Activated B cell treated with CpG ODN at 0.5 μM for 24 hours (primary cell): Measurements from ENCODE around the gene NRXN3. TPM values are rescaled to one million over a fixed set of nuclear protein-coding genes. Genes with fewer than 3 reads are reported as not detected.

Experiments used
- ATAC-seq: fragments of 200-7000 bp; cut with Tn5 transposase; one replicate; pipeline ENCODE4 v1.10.0; 2021; ENCODE audit warnings: low read depth, mild to moderate bottlenecking, moderate library complexity
- CTCF ChIA-PET: fragments of 350-600 bp; sonication (Branson Sonifier 250); formaldehyde crosslinking; loops from one replicate; lab custom pipeline; 2021; ENCODE audit warnings: antibody characterized with exemption; lab: Charles Lee
- POLR2A ChIA-PET: fragments of 350-600 bp; sonication (Branson Sonifier 250); formaldehyde crosslinking; loops from one replicate; lab custom pipeline; 2021; ENCODE audit warnings: antibody characterized with exemption; lab: Charles Lee
- DNase-seq: peaks from one replicate; pipeline ENCODE4 v3.0.0; 2022
- H3K27ac Mint-ChIP-seq: one replicate; pipeline ENCODE4 v1.8.0; 2020; ENCODE audit warnings: mixed read lengths
- H3K27me3 Mint-ChIP-seq: one replicate; pipeline ENCODE4 v1.8.0; 2021; ENCODE audit warnings: mixed read lengths
- H3K36me3 Mint-ChIP-seq: one replicate; pipeline ENCODE4 v1.8.0; 2021; ENCODE audit warnings: low read depth, mixed read lengths
- H3K4me1 Mint-ChIP-seq: one replicate; pipeline ENCODE4 v1.8.0; 2021; ENCODE audit warnings: mixed read lengths
- H3K4me3 Mint-ChIP-seq: one replicate; pipeline ENCODE4 v1.8.0; 2020; ENCODE audit warnings: mild to moderate bottlenecking, mixed read lengths
- H3K9me3 Mint-ChIP-seq: one replicate; pipeline ENCODE4 v1.8.0; 2020; ENCODE audit warnings: mixed read lengths
- CTCF ChIP-seq: fragments of 200-600 bp; IDR thresholded peaks from one replicate; pipeline ENCODE4 v1.8.0; 2022; ENCODE audit warnings: antibody characterized with exemption, mild to moderate bottlenecking
- intact Hi-C: fragments of 100-400 bp; cut with micrococcal nuclease; formaldehyde crosslinking; loops from one replicate; pipeline ENCODE4 v1.15.1; 2024
- total RNA-seq: library from RNA; stranded (reverse); gene quantifications from 2 replicates; pipeline ENCODE4 v1.2.3, GENCODE V29; 2022

The NRXN3 gene
- total RNA-seq, 1 donor from 2014 or later, result not detected

DNA sequence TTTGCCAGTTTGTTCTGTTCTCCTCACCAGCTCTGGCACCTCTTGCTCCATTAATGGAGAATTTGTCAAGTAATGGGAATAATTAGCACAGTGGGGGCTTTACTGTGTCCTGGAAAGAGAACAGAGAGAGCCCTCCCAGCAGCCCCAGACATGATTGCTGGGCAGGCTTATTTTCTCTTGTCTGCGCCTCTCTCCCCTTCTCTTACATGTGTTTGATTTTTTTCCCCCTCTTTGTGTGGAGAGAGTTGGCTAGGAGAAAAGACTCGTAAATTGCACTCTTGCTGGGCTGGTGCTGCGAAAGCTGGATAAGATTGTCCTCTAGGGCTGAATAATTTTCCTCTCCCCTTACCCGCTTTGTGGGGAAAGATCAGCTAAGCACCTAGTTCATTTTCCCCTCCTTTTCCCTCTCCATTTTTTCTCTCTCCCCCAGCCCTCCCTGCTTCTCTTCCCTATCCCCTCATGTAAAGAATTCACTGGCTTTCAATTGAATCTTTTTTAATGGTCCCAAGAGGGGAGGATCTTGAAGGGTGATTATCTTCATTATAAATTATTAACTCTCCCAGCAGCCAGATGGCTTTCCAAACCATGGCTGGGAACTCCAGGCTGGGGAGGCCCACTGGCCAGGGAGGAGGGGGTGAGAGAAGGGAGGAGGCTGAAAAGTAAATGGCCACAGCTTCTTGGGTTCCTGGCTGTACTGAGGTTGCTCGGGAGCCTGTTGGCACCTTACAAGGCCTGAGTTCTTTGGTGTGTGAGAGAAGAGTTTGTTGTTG lies 62.2 kb downstream of the NRXN3 start:
- H3K9me3 Mint-ChIP-seq, result no peaks in the 10 kb centered on the region

DNA sequence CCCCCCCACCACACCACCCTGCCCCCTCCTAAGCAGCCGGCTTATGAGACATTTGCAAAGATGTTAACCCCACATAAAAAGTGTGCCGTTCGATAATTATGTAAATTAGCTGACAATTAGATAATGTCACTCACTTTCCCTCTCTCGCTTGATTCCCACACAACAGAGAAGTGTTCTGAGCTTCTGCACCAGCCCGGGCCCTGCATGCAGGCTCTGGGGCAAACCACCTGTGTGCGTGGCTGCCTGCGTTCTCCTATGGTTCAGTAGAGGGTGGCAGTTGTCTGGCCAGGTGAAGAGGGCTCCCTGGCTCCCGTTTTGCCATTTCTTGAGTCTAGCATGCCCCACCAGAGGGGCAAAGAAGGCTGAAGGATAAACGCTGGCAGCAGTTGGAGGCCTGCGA lies 68.0 kb downstream of the NRXN3 start:
- POLR2A ChIA-PET, result no interaction called here
- no peak for TF ChIP-seq CTCF
- CTCF ChIA-PET, result no interaction called here
- peaks cover 2% of the 10 kb centered on the region for H3K27me3 Mint-ChIP-seq
- DNase-seq, result no peak
- no peak overlapping the region for H3K27ac Mint-ChIP-seq
- intact Hi-C loops, result no loop called here
- H3K4me1 Mint-ChIP-seq, result no peaks in the 10 kb centered on the region
- ATAC-seq, result no peak
- no peaks in the 10 kb centered on the region for H3K9me3 Mint-ChIP-seq
- no peak overlapping the region for H3K4me3 Mint-ChIP-seq
- H3K36me3 Mint-ChIP-seq, result no peaks in the 10 kb centered on the region

More for the DNA sequence above, 62.2 kb downstream of the NRXN3 start:
- Mint-ChIP-seq H3K4me3 (no peak overlapping the region), H3K36me3 (no peaks in the 10 kb centered on the region), H3K4me1 (no peaks in the 10 kb centered on the region), H3K27ac (no peak overlapping the region), H3K27me3 (peaks cover 9% of the 10 kb centered on the region)
- CTCF ChIA-PET, result no interaction called here
- no peak for ATAC-seq
- no peak for TF ChIP-seq CTCF
- POLR2A ChIA-PET, result no interaction called here
- no peak for DNase-seq
- intact Hi-C loops, result no loop called here

- Mint-ChIP-seq H3K27me3 (no peaks in the 10 kb centered on the region), H3K9me3 (no peaks in the 10 kb centered on the region), H3K36me3 (no peaks in the 10 kb centered on the region), H3K4me1 (no peaks in the 10 kb centered on the region), H3K27ac (no peak overlapping the region), H3K4me3 (no peak overlapping the region)
- ATAC-seq, result no peak
- ChIA-PET POLR2A (no interaction called here), CTCF (no interaction called here)
- DNase-seq, result no peak
- TF ChIP-seq CTCF, result no peak
- intact Hi-C loops, result no loop called here
These were observed 70.4 kb downstream of the NRXN3 start for GRCh38 chr14:78240567-78240966.

- TF ChIP-seq CTCF, result no peak
- CTCF ChIA-PET, result no interaction called here
- DNase-seq, result no peak
- Mint-ChIP-seq H3K4me1 (no peaks in the 10 kb centered on the region), H3K27me3 (no peaks in the 10 kb centered on the region), H3K27ac (no peak overlapping the region), H3K4me3 (no peak overlapping the region), H3K36me3 (no peaks in the 10 kb centered on the region), H3K9me3 (no peaks in the 10 kb centered on the region)
- ATAC-seq, result no peak
- intact Hi-C loops, result no loop called here
- POLR2A ChIA-PET, result no interaction called here
These were observed 71.9 kb downstream of the NRXN3 start for GRCh38 chr14:78242086-78242485.

DNA sequence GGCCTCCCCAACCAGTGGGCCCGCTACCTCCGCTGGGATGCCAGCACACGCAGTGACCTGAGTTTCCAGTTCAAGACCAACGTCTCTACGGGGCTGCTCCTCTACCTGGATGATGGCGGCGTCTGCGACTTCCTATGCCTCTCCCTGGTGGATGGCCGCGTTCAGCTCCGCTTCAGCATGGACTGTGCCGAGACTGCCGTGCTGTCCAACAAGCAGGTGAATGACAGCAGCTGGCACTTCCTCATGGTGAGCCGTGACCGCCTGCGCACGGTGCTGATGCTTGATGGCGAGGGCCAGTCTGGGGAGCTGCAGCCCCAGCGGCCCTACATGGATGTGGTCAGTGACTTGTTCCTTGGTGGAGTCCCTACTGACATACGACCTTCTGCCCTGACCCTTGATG lies 73.0 kb downstream of the NRXN3 start:
- no peak for ATAC-seq
- ChIA-PET POLR2A (no interaction called here), CTCF (no interaction called here)
- no peaks in the 10 kb centered on the region for H3K27me3 Mint-ChIP-seq
- intact Hi-C loops, result no loop called here
- no peaks in the 10 kb centered on the region for H3K36me3 Mint-ChIP-seq
- H3K4me1 Mint-ChIP-seq, result no peaks in the 10 kb centered on the region
- H3K27ac Mint-ChIP-seq, result no peak overlapping the region
- H3K4me3 Mint-ChIP-seq, result no peak overlapping the region
- DNase-seq, result no peak
- H3K9me3 Mint-ChIP-seq, result no peaks in the 10 kb centered on the region
- no peak for TF ChIP-seq CTCF
